ENCODE results near the gene SOD1. TPM values are rescaled to one million over a fixed set of nuclear protein-coding genes. Genes with fewer than 3 reads are reported as not detected.

The SOD1 gene
- total RNA-seq, 1 donor from 2014 or later = 232 TPM

- no peak overlapping the region for H3K27ac Mint-ChIP-seq
- DNase-seq (ENCODE audit: extremely low spot score, unreplicated experiment) = no peak
- H3K9me3 Mint-ChIP-seq = no peaks in the 10 kb centered on the region
- peak overlapping the region; percentile 14 for H3K4me3 Mint-ChIP-seq
- no peaks in the 10 kb centered on the region for H3K27me3 Mint-ChIP-seq
- H3K36me3 Mint-ChIP-seq = peaks cover 39% of the 10 kb centered on the region
- peaks cover 31% of the 10 kb centered on the region for H3K4me1 Mint-ChIP-seq (ENCODE audit: unreplicated experiment)
- TF ChIP-seq CTCF (conservative IDR thresholded peaks at IDR 0.05) = no peak
Observed at GRCh38 chr21:31666445-31667010, 7.0 kb downstream of the SOD1 start.

- Mint-ChIP-seq H3K9me3 (no peaks in the 10 kb centered on the region), H3K36me3 (peaks cover 35% of the 10 kb centered on the region), H3K27ac (no peak overlapping the region), H3K4me3 (no peak overlapping the region), H3K4me1 (ENCODE audit: unreplicated experiment) (peaks cover 25% of the 10 kb centered on the region), H3K27me3 (no peaks in the 10 kb centered on the region)
- no peak for DNase-seq (ENCODE audit: extremely low spot score, unreplicated experiment)
- TF ChIP-seq CTCF (conservative IDR thresholded peaks at IDR 0.05) = no peak
Observed at GRCh38 chr21:31667132-31667531, 7.6 kb downstream of the SOD1 start.

- Mint-ChIP-seq H3K36me3 (peaks cover 34% of the 10 kb centered on the region), H3K9me3 (no peaks in the 10 kb centered on the region), H3K27ac (no peak overlapping the region), H3K27me3 (no peaks in the 10 kb centered on the region), H3K4me3 (no peak overlapping the region), H3K4me1 (ENCODE audit: unreplicated experiment) (peaks cover 21% of the 10 kb centered on the region)
- DNase-seq (ENCODE audit: extremely low spot score, unreplicated experiment) = no peak
- TF ChIP-seq CTCF (conservative IDR thresholded peaks at IDR 0.05) = no peak
Observed at GRCh38 chr21:31667639-31668038, 8.1 kb downstream of the SOD1 start.

GRCh38 chr21:31668651-31669491, 9.4 kb downstream of the SOD1 start:
- no peaks in the 10 kb centered on the region for H3K27me3 Mint-ChIP-seq
- peaks cover 36% of the 10 kb centered on the region for H3K36me3 Mint-ChIP-seq
- peak overlapping the region; percentile 16 for H3K27ac Mint-ChIP-seq
- TF ChIP-seq CTCF (conservative IDR thresholded peaks at IDR 0.05) = no peak
- no peak overlapping the region for H3K4me3 Mint-ChIP-seq
- H3K9me3 Mint-ChIP-seq = no peaks in the 10 kb centered on the region
- H3K4me1 Mint-ChIP-seq (ENCODE audit: unreplicated experiment) = peaks cover 21% of the 10 kb centered on the region
- DNase-seq (ENCODE audit: extremely low spot score, unreplicated experiment) = no peak

- Mint-ChIP-seq H3K36me3 (peaks cover 32% of the 10 kb centered on the region), H3K27me3 (no peaks in the 10 kb centered on the region), H3K4me1 (ENCODE audit: unreplicated experiment) (peaks cover 16% of the 10 kb centered on the region), H3K4me3 (no peak overlapping the region), H3K9me3 (no peaks in the 10 kb centered on the region), H3K27ac (no peak overlapping the region)
- no peak for DNase-seq (ENCODE audit: extremely low spot score, unreplicated experiment)
- no peak for TF ChIP-seq CTCF (conservative IDR thresholded peaks at IDR 0.05)
Observed at GRCh38 chr21:31670070-31670469, 10.6 kb downstream of the SOD1 start.
